Thymus (tissue), 11 donors: ENCODE measurements around the gene GGN. TPM values are rescaled to one million over a fixed set of nuclear protein-coding genes. Genes with fewer than 3 reads are reported as not detected.

ENCODE experiments used
- DNase-seq, 9 donors: peaks; one replicate each; pipeline ENCODE4 v3.0.0-alpha.2; 2013; ENCODE audit warnings: low spot score in 9 of 9, low read depth in 6 of 9, missing footprints in 1 of 9
- H3K27ac ChIP-seq, 2 donors: one replicate each; pipeline ENCODE4 v1.5.1; 2013; ENCODE audit warnings: control low read depth in 1 of 2, low read depth in 1 of 2, low read length in 1 of 2, mild to moderate bottlenecking in 1 of 2, moderate library complexity in 1 of 2
- H3K27me3 ChIP-seq, 2 donors: one replicate each; pipeline ENCODE4 v1.5.1; 2013; ENCODE audit warnings: low read length in 1 of 2; ENCODE audit not compliant: control insufficient read depth in 2 of 2, insufficient read depth in 1 of 2
- H3K36me3 ChIP-seq, 2 donors: one replicate each; pipeline ENCODE4 v1.5.1; 2013; ENCODE audit warnings: low read length in 1 of 2, mild to moderate bottlenecking in 1 of 2, moderate library complexity in 1 of 2; ENCODE audit not compliant: control insufficient read depth in 2 of 2, insufficient read depth in 2 of 2
- H3K4me1 ChIP-seq, 2 donors: one replicate each; pipeline ENCODE4 v1.5.1; 2013; ENCODE audit warnings: low read length in 2 of 2; ENCODE audit not compliant: control insufficient read depth in 2 of 2, insufficient read depth in 2 of 2
- H3K4me3 ChIP-seq, 2 donors: one replicate each; pipeline ENCODE4 v1.5.1; 2013; ENCODE audit warnings: low read length in 2 of 2, control low read depth in 1 of 2, mild to moderate bottlenecking in 1 of 2
- H3K9me3 ChIP-seq, 2 donors: one replicate each; pipeline ENCODE4 v1.5.1; 2013; ENCODE audit warnings: low read length in 1 of 2, mild to moderate bottlenecking in 1 of 2; ENCODE audit not compliant: control insufficient read depth in 2 of 2, insufficient read depth in 1 of 2
- WGBS: extraction: QIAGEN DNeasy Blood & Tissue Kit; methylation state at CpG from one replicate; pipeline ENCODE4 v1.1.7; 2013; 5-methylcytosine and 5-hydroxymethylcytosine counted together
- polyA plus RNA-seq: library from polyadenylated mRNA; stranded (reverse); fragments of 200-250 nt; gene quantifications from one replicate; pipeline ENCODE4 v1.2.3, GENCODE V29; 2013
- total RNA-seq: library from RNA; stranded (reverse); fragments of 120-200 nt; gene quantifications from one replicate; pipeline ENCODE4 v1.2.4, GENCODE V29; 2013
- donor health status: healthy.

GGN gene
- total and polyA plus RNA-seq, 2 donors = 0.07 TPM; not detected in 1

GRCh38 chr19:38425810-38426466 lies 38.1 kb upstream of the GGN start, which contains the start of gene RASGRP4:
RASGRP4 (minus strand) TSS chr19:38426219; CDS start chr19:38426091, 128 bp downstream.
- DNase-seq = peak in 5 of 9 donors; percentile 27 to 70 (median 42)
- peaks cover 0 to 8% of the 10 kb centered on the region in 2 donors for H3K27me3 ChIP-seq
- peaks cover 0 to 11% of the 10 kb centered on the region in 2 donors for H3K4me1 ChIP-seq
- no peaks in the 10 kb centered on the region for H3K9me3 ChIP-seq
- no peak within 1 kb of the TSS for H3K27ac ChIP-seq
- peak within 1 kb of the TSS in 1 of 2 donors; percentile 16 for H3K4me3 ChIP-seq
- WGBS = 11% methylated on average over 20 of the region's 20 CpGs
- H3K36me3 ChIP-seq = no peaks in the 10 kb centered on the region

- Histone ChIP-seq H3K27me3 (peaks cover 0 to 8% of the 10 kb centered on the region in 2 donors), H3K9me3 (no peaks in the 10 kb centered on the region), H3K36me3 (no peaks in the 10 kb centered on the region), H3K4me1 (peaks cover 0 to 11% of the 10 kb centered on the region in 2 donors), H3K4me3 (peak overlapping the region in 1 of 2 donors; percentile 16), H3K27ac (no peak overlapping the region)
- WGBS = 81% methylated on average over 7 of the region's 7 CpGs
- DNase-seq = no peak
These were observed 37.5 kb upstream of the GGN start for GRCh38 chr19:38425222-38425809.

- Histone ChIP-seq H3K9me3 (no peaks in the 10 kb centered on the region), H3K4me1 (peaks cover 0 to 11% of the 10 kb centered on the region in 2 donors), H3K27me3 (peaks cover 0 to 13% of the 10 kb centered on the region in 2 donors), H3K36me3 (no peaks in the 10 kb centered on the region), H3K27ac (no peak overlapping the region), H3K4me3 (no peak overlapping the region)
- WGBS = 95% methylated on average over 5 of the region's 5 CpGs
- DNase-seq = no peak
These were observed 36.4 kb upstream of the GGN start for GRCh38 chr19:38424272-38424671.

- no peak overlapping the region for H3K27ac ChIP-seq
- H3K27me3 ChIP-seq = peaks cover 2 to 23% of the 10 kb centered on the region in 2 donors
- no peak for DNase-seq
- WGBS = 97% methylated on average over 7 of the region's 7 CpGs
- no peak overlapping the region for H3K4me3 ChIP-seq
- peaks cover 0 to 17% of the 10 kb centered on the region in 2 donors for H3K4me1 ChIP-seq
- peaks cover 0 to 1% of the 10 kb centered on the region in 2 donors for H3K9me3 ChIP-seq
- no peaks in the 10 kb centered on the region for H3K36me3 ChIP-seq
These were observed 34.6 kb upstream of the GGN start for GRCh38 chr19:38422438-38422837.

GRCh38 chr19:38421856-38422255 lies 34.0 kb upstream of the GGN start:
- WGBS = 95% methylated on average over 14 of the region's 14 CpGs
- Histone ChIP-seq H3K9me3 (peaks cover 0 to 1% of the 10 kb centered on the region in 2 donors), H3K36me3 (no peaks in the 10 kb centered on the region), H3K4me3 (no peak overlapping the region), H3K27me3 (peaks cover 2 to 23% of the 10 kb centered on the region in 2 donors), H3K4me1 (peaks cover 0 to 19% of the 10 kb centered on the region in 2 donors), H3K27ac (no peak overlapping the region)
- DNase-seq = no peak

- Histone ChIP-seq H3K4me3 (no peak overlapping the region), H3K4me1 (peaks cover 0 to 16% of the 10 kb centered on the region in 2 donors), H3K9me3 (peaks cover 0 to 1% of the 10 kb centered on the region in 2 donors), H3K36me3 (no peaks in the 10 kb centered on the region), H3K27me3 (peaks cover 2 to 23% of the 10 kb centered on the region in 2 donors), H3K27ac (no peak overlapping the region)
- DNase-seq = no peak
- 95% methylated on average over 9 of the region's 9 CpGs for WGBS
These were observed 33.1 kb upstream of the GGN start for GRCh38 chr19:38420935-38421334.

- DNase-seq = peak in 2 of 9 donors; percentile 30 to 56
These were observed 30.0 kb upstream of the GGN start for GRCh38 chr19:38417544-38418506.

GRCh38 chr19:38417146-38417543 lies 29.3 kb upstream of the GGN start:
- Histone ChIP-seq H3K4me3 (no peak overlapping the region), H3K36me3 (no peaks in the 10 kb centered on the region), H3K4me1 (peaks cover 0 to 8% of the 10 kb centered on the region in 2 donors), H3K27ac (no peak overlapping the region), H3K27me3 (peaks cover 4 to 16% of the 10 kb centered on the region in 2 donors), H3K9me3 (peaks cover 0 to 1% of the 10 kb centered on the region in 2 donors)
- WGBS = 88% methylated on average over 8 of the region's 8 CpGs
- DNase-seq = no peak

More at GRCh38 chr19:38417544-38418506, 30.0 kb upstream of the GGN start:
- peak overlapping the region in 1 of 2 donors; percentile 34 for H3K4me3 ChIP-seq
- H3K9me3 ChIP-seq = peaks cover 0 to 1% of the 10 kb centered on the region in 2 donors
- 22% methylated on average over 49 of the region's 49 CpGs for WGBS
- peaks cover 0 to 8% of the 10 kb centered on the region in 2 donors for H3K4me1 ChIP-seq
- peaks cover 4 to 16% of the 10 kb centered on the region in 2 donors for H3K27me3 ChIP-seq
- H3K36me3 ChIP-seq = no peaks in the 10 kb centered on the region
- H3K27ac ChIP-seq = no peak overlapping the region
